Measurements from ENCODE around the gene CCNY. TPM values are rescaled to one million over a fixed set of nuclear protein-coding genes. Genes with fewer than 3 reads are reported as not detected.

CCNY gene
- total and polyA plus RNA-seq, 8 donors = 5.8 to 99.6 (median 37.7) TPM

GRCh38 chr10:35462491-35462934 is 126.2 kb downstream of the CCNY start:
- Histone ChIP-seq H3K4me3 (no peak overlapping the region), H3K27ac (no peak overlapping the region), H3K4me1 (peaks cover 38 to 89% (median 68%) of the 10 kb centered on the region in 4 donors), H3K9me3 (no peaks in the 10 kb centered on the region), H3K27me3 (no peaks in the 10 kb centered on the region), H3K36me3 (no peaks in the 10 kb centered on the region)
- intact Hi-C loops (cut with DNase I; ENCODE audit: low total_unique reads) = no loop called here
- WGBS, 5 donors = 39 to 70% (median 59%) methylated on average over 3 to 5 of the region's 5 CpGs
- TF ChIP-seq POLR2A (IDR thresholded peaks at IDR 0.05) (no peak), CTCF (IDR thresholded peaks at IDR 0.05) (no peak), EP300 (IDR thresholded peaks at IDR 0.05) (no peak), POLR2AphosphoS5 (IDR thresholded peaks at IDR 0.05) (no peak)
- no peak for DNase-seq

- H3K4me1 ChIP-seq = peaks cover 38 to 82% (median 64%) of the 10 kb centered on the region in 4 donors
- no peaks in the 10 kb centered on the region for H3K9me3 ChIP-seq
- no peak overlapping the region for H3K4me3 ChIP-seq
- no peaks in the 10 kb centered on the region for H3K36me3 ChIP-seq
- intact Hi-C loops (cut with DNase I; ENCODE audit: low total_unique reads) = no loop called here
- 48 to 63% (median 56%) methylated on average over 3 of the region's 3 CpGs for WGBS, 5 donors
- TF ChIP-seq POLR2AphosphoS5 (IDR thresholded peaks at IDR 0.05) (no peak), CTCF (IDR thresholded peaks at IDR 0.05) (no peak), EP300 (IDR thresholded peaks at IDR 0.05) (no peak), POLR2A (IDR thresholded peaks at IDR 0.05) (no peak)
- no peak overlapping the region for H3K27ac ChIP-seq
- H3K27me3 ChIP-seq = no peaks in the 10 kb centered on the region
- DNase-seq = no peak
Observed at GRCh38 chr10:35463105-35463867, 127.0 kb downstream of the CCNY start.

GRCh38 chr10:35463878-35464277 is 127.6 kb downstream of the CCNY start:
- TF ChIP-seq POLR2AphosphoS5 (IDR thresholded peaks at IDR 0.05) (no peak), EP300 (IDR thresholded peaks at IDR 0.05) (no peak), POLR2A (IDR thresholded peaks at IDR 0.05) (no peak), CTCF (IDR thresholded peaks at IDR 0.05) (no peak)
- H3K4me1 ChIP-seq = peaks cover 38 to 76% (median 61%) of the 10 kb centered on the region in 4 donors
- H3K27ac ChIP-seq = no peak overlapping the region
- no peaks in the 10 kb centered on the region for H3K27me3 ChIP-seq
- H3K9me3 ChIP-seq = no peaks in the 10 kb centered on the region
- intact Hi-C loops (cut with DNase I; ENCODE audit: low total_unique reads) = no loop called here
- no peak for DNase-seq
- 84 to 93% (median 89%) methylated on average over 3 of the region's 3 CpGs for WGBS, 5 donors
- no peak overlapping the region for H3K4me3 ChIP-seq
- no peaks in the 10 kb centered on the region for H3K36me3 ChIP-seq

- Histone ChIP-seq H3K9me3 (no peaks in the 10 kb centered on the region), H3K4me3 (no peak overlapping the region), H3K27ac (no peak overlapping the region), H3K4me1 (peaks cover 40 to 73% (median 58%) of the 10 kb centered on the region in 4 donors), H3K27me3 (no peaks in the 10 kb centered on the region), H3K36me3 (no peaks in the 10 kb centered on the region)
- 65 to 84% (median 75%) methylated on average over 11 of the region's 11 CpGs for WGBS, 5 donors
- TF ChIP-seq POLR2A (IDR thresholded peaks at IDR 0.05) (no peak), POLR2AphosphoS5 (IDR thresholded peaks at IDR 0.05) (no peak), EP300 (IDR thresholded peaks at IDR 0.05) (no peak), CTCF (IDR thresholded peaks at IDR 0.05) (no peak)
- intact Hi-C loops (cut with DNase I; ENCODE audit: low total_unique reads) = no loop called here
- DNase-seq = no peak
Observed at GRCh38 chr10:35464825-35465456, 128.6 kb downstream of the CCNY start.
